Anterior cingulate cortex (tissue), 58 donors: ENCODE results near the gene PTGER1.
A peak's percentile ranks its signal among the peaks of the same experiment; 100 is the strongest.

Experiments
- DNase-seq, 58 donors: peaks; one replicate each; lab custom pipeline; 2025; lab: John Stamatoyannopoulos, UW

The PTGER1 gene, protein sequence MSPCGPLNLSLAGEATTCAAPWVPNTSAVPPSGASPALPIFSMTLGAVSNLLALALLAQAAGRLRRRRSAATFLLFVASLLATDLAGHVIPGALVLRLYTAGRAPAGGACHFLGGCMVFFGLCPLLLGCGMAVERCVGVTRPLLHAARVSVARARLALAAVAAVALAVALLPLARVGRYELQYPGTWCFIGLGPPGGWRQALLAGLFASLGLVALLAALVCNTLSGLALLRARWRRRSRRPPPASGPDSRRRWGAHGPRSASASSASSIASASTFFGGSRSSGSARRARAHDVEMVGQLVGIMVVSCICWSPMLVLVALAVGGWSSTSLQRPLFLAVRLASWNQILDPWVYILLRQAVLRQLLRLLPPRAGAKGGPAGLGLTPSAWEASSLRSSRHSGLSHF

DNA sequence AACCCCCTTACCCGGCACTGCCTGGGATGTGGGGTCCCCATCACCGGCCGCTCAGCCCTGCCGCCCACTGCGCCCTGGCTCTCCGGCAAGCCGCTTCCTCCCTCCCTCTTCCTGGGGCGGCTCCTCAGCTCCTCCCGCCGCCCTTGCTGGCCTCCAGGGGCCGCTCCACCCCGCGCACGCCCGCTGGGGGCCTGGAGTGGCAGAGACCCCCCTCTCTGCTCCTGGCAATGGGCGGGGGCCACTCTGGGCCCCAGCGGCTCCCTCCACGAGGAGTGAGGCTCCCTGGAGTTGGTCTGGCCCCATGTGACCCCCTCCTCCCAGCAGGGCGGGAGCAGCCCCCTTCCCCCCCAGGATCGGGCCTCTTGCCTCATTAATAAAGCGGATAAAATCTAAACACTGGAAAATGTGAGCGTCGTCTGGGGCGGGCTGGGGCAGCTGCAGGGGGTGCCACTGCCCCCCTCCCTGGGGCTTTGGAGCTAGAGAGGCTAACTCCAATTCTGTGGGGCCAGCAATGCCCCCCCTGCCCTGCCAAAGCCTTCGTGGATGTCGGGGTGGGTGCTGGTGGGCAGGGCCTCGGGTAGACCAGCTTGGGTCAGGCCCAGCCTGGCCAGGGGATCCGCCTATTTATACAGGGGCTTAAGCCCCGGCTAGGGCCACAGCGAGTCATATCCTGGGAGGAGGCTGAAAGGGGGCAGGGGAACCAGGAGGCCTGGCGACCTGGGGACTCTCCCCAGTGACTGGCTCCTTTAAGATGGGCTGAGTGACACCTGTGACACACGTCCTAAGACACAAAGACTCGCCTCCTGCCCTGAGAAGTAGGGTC lies at the start of gene PTGER1:
PTGER1 (minus strand) TSS at position 104 of the 823 bp plus-strand sequence. CDS start 1,034 bp downstream, outside the sequence.
- DNase-seq: no peak

DNA sequence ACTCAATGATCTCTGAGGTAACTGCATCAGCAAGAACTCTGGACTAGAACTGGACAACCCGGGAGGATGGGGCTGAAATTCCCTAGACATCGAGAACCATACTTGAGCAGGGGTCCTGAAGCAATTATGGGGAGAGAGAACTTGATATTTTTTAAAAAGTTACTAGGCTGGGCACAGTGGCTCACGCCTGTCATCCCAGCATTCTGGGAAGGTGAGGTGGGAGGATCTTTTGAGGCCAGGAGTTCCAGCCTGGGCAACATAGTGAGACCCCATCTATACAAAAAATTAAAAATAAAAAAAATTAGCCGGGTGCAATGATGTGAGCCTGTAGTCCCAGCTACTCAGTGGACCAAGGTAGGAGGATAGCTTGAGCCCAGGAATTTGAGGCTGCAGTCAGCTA lies 45.4 kb upstream of the PTGER1 start:
- DNase-seq: no peak

DNA sequence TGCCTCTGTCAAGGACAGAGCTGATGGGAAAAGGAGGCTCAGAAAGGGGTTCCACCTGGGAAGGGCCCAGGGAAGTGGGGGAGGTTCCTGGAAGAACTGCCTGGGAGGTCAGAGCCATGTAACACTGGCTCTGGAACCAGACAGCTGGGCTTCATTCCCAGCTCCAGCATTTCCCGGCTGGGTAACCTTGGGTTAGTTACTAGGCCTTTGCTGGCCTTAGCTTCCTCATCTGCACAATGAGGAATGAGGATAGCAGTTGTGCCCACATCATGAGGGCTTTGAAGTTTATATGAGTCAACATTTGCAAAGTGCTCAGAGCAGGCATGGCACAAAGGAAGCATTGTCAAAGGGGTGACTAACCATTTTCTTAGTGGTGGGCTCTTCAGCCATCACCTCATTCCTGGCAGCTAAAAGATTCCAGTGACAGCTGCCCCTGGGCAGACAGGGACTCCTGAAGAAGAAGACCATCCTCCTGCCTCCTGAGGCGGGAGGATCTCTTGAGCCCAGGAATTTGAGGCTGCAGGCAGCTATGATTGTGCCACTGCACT lies 44.8 kb upstream of the PTGER1 start:
- DNase-seq: peak in 7 of 58 donors; percentile 20 to 51 (median 43)

GRCh38 chr19:14519245-14519859 lies 44.2 kb upstream of the PTGER1 start:
- DNase-seq: peak in 2 of 58 donors; percentile 27 to 43

GRCh38 chr19:14517840-14518505 lies 42.8 kb upstream of the PTGER1 start, which contains the start of gene DNAJB1:
Gene DNAJB1, minus strand, starts transcription at chr19:14518397. Its CDS starts 48 bp downstream, at chr19:14518349.
- DNase-seq: peak in 56 of 58 donors; percentile 15 to 100 (median 80)

GRCh38 chr19:14517446-14517839 lies 42.3 kb upstream of the PTGER1 start:
- DNase-seq: peak in 4 of 58 donors; percentile 54 to 90 (median 71)

DNA sequence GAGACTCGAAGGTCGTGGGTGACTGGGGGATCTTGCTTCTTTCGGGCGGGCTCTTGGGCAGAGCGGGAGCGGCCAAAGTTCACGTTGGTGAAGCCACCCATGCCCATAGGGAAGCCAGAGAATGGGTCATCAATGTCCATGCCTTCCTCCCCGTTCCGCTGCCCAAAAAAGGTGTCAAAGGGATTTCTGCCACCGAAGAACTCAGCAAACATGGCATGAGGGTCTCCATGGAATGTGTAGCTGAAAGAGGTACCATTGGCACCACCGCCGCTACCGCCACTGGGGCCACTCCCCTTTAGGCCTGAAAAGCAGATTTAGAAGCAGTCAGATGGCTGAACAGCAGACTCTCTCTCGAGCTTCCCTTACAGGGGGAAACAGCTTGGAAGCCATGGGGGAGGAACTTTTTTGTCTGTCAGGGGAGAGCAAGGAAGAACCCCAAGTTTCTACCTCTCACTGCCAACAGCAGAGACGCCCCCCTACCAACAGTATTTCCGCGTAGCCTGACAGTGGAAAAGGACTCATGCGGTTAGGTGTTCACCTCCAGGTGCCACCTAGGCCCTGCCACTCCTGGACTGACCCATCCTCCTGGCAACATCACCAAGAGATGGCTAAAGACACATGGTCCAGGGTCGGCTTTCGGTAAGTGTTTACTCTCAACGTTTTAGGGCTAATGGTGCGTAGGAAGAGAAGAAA lies 41.7 kb upstream of the PTGER1 start:
- peak in 12 of 58 donors; percentile 17 to 81 (median 48) for DNase-seq

GRCh38 chr19:14516048-14516534 lies 40.9 kb upstream of the PTGER1 start:
- DNase-seq: peak in 3 of 58 donors; percentile 38 to 78 (median 77)

GRCh38 chr19:14515501-14516047 lies 40.4 kb upstream of the PTGER1 start:
- DNase-seq: peak in 9 of 58 donors; percentile 5 to 78 (median 37)

- DNase-seq: peak in 4 of 58 donors; percentile 29 to 89 (median 64)
These were observed 39.2 kb upstream of the PTGER1 start for GRCh38 chr19:14514215-14514863.

DNA sequence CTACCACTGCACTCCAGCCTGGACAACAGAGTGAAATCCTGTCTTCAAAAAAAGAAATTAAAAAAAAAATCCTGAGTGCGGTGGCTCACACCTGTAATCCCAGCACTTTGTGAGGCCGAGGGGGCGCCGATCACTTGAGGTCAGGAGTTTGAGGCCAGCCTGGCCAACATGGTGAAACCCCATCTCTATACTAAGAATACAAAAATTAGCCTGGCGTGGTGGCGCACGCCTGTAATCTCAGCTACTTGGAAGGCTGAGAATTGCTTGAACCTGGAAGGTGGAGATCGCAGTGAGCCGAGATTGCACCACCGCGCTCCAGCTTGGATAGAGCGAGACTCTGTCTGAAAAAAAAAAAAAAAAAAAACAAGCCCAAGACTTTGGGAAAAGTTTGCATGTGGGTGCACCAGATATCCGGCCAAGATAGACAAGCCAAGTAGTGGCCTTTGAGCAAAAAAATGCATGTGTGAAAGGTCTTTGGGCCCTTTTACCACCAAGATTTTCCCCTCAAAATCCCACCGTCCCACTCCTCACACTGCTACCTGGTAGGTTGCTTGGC lies 37.3 kb upstream of the PTGER1 start:
- DNase-seq: no peak

DNA sequence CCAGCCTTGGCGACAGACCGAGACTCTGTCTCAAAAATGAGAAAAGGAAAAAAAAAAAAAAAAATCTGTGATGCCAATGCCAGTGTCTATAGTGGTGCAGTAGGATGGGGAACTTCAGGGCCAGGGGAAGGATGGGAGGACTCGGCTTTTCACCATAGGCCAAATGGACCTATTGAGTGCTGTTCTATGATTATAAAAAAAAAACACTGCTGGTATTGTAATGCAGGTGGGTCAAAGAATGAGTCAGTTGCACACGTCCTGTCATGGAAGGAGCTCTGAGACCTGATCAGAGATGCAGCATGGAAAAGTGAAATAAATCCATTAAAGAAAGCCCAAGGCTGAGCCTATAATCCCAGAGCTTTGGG lies 36.1 kb upstream of the PTGER1 start:
- DNase-seq: no peak

DNA sequence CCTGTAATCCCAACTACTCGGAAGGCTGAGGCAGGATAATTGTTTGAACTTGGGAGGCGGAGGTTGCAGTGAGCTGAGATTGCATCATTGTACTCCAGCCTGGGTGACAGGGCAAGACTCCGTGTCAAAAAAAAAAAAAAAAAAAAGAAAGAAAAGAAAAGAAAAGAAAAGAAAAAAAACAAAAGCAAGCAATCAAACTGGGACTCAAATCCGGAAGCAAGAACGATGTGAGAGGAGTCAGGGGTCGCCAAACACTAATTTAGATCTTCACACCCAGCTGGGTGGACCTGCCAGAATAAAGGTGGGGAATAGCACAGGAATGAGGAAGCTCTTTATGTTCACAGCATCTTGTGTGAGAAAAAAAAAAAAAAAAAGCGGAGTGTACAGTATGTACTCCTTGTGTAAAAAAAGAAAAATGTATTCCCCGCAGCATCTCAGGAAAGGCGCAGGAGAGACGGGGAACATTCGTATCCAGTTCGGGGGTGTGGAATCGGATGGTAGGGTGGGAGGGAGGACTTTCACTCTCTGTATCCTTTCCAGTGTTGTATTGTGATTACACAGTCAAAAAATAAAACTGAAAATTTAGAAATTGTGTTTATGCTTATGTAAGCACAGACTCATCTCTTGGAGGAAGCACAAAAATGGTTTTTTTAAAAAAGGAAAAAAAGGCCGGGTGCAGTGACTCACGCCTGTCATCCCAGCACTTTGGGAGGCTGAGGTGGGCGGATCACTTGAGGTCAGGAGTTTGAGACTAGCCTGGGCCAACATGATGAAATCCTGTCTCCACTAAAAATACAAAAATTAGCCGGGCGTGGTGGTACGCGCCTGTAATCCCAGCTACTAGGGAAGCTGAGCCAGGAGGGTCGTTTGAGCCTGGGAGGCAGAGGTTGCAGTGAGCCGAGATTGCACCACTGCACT lies 35.4 kb upstream of the PTGER1 start:
- peak in 24 of 58 donors; percentile 8 to 70 (median 34) for DNase-seq

DNA sequence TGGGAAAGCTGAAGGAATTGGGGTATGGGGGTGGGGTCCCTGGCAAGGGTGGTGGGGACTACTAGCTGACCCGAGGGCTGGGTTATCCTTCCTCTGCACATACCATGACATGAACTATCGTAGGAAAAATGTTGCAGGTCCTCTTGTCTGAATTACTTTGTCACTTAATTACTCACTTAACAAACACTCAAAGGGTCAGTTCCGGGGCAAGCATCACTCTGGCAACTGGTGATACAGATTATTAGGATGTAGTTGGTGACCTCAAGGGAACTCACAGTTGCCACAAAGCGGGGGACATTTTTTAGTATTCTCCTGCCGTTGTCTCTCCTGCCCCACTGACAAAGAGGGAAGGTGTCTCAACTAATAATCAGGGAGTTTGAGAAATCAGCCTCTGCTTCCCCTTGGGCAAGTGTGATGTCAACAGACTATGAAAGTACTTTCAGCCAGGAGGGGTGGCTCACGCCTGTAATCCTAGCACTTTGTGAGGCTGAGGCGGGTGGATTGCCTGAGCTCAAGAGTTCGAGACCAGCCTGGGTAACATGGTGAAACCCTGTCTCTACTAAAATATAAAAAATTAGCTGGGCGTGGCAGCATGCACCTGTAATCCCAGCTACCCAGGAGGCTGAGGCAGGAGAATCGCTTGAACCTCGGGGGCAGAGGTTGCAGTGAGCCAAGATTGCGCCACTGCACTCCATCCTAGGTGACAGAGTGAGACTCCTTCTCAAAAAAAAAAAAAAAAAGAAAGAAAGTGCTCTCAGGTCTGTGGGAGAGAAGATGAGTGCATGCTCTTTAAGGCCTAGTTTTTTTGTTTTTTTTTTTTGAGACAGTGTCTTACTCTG lies 32.8 kb upstream of the PTGER1 start:
- no peak for DNase-seq

GRCh38 chr19:14505488-14506239 lies 30.5 kb upstream of the PTGER1 start:
- peak in 6 of 58 donors; percentile 9 to 26 (median 12) for DNase-seq
